ENCODE measurements around the gene PFKFB3.

Gene PFKFB3

GRCh38 chr10:6219494-6219836 lies 16.7 kb downstream of the PFKFB3 start:
- H3K9me2 ChIP-seq (ENCODE audit: low read depth, low read length), result no peaks in the 10 kb centered on the region
- no peaks in the 10 kb centered on the region for H3K27me3 ChIP-seq (ENCODE audit: insufficient read depth, low read length)
- no peaks in the 10 kb centered on the region for H4K20me1 ChIP-seq (ENCODE audit: insufficient read depth, low read length)
- H3K27ac ChIP-seq (ENCODE audit: low read depth, low read length, poor library complexity, severe bottlenecking), result no peak overlapping the region
- no peak overlapping the region for H3K9ac ChIP-seq (ENCODE audit: low read length)
- H3K36me3 ChIP-seq (ENCODE audit: insufficient read depth, low read length), result peaks cover 98% of the 10 kb centered on the region
- H3K4me2 ChIP-seq (ENCODE audit: low read length), result no peak overlapping the region
- H3K4me3 ChIP-seq (ENCODE audit: low read depth, low read length, poor library complexity, severe bottlenecking), result no peak overlapping the region
- TF ChIP-seq EZH2 (IDR thresholded peaks at IDR 0.05; ENCODE audit: borderline replicate concordance, low read length) (no peak), CTCF (IDR thresholded peaks at IDR 0.05; ENCODE audit: low read length) (no peak)
- no peaks in the 10 kb centered on the region for H3K79me2 ChIP-seq (ENCODE audit: insufficient read depth, low read length)
- H3F3A ChIP-seq (ENCODE audit: insufficient read depth, low read length), result no peaks in the 10 kb centered on the region
- H3K4me1 ChIP-seq (ENCODE audit: insufficient read depth, low read length, severe bottlenecking), result no peaks in the 10 kb centered on the region
- H3K9me3 ChIP-seq (ENCODE audit: low read length), result no peaks in the 10 kb centered on the region
- H2AFZ ChIP-seq (ENCODE audit: low read length), result no peak overlapping the region

GRCh38 chr10:6220418-6221191 lies 17.9 kb downstream of the PFKFB3 start:
- H3K4me1 ChIP-seq (ENCODE audit: insufficient read depth, low read length, severe bottlenecking), result no peaks in the 10 kb centered on the region
- H3K4me2 ChIP-seq (ENCODE audit: low read length), result no peak overlapping the region
- no peaks in the 10 kb centered on the region for H3K9me3 ChIP-seq (ENCODE audit: low read length)
- H3K9me2 ChIP-seq (ENCODE audit: low read depth, low read length), result no peaks in the 10 kb centered on the region
- H4K20me1 ChIP-seq (ENCODE audit: insufficient read depth, low read length), result no peaks in the 10 kb centered on the region
- no peaks in the 10 kb centered on the region for H3K27me3 ChIP-seq (ENCODE audit: insufficient read depth, low read length)
- H3K27ac ChIP-seq (ENCODE audit: low read depth, low read length, poor library complexity, severe bottlenecking), result no peak overlapping the region
- no peaks in the 10 kb centered on the region for H3F3A ChIP-seq (ENCODE audit: insufficient read depth, low read length)
- H3K79me2 ChIP-seq (ENCODE audit: insufficient read depth, low read length), result no peaks in the 10 kb centered on the region
- no peak overlapping the region for H3K4me3 ChIP-seq (ENCODE audit: low read depth, low read length, poor library complexity, severe bottlenecking)
- H3K36me3 ChIP-seq (ENCODE audit: insufficient read depth, low read length), result peaks cover 98% of the 10 kb centered on the region
- TF ChIP-seq CTCF (IDR thresholded peaks at IDR 0.05; ENCODE audit: low read length), result no peak
- TF ChIP-seq EZH2 (IDR thresholded peaks at IDR 0.05; ENCODE audit: borderline replicate concordance, low read length), result no peak
- no peak overlapping the region for H2AFZ ChIP-seq (ENCODE audit: low read length)
- no peak overlapping the region for H3K9ac ChIP-seq (ENCODE audit: low read length)

GRCh38 chr10:6221192-6221940 lies 18.6 kb downstream of the PFKFB3 start:
- Histone ChIP-seq H3K9me2 (ENCODE audit: low read depth, low read length) (no peaks in the 10 kb centered on the region), H3K36me3 (ENCODE audit: insufficient read depth, low read length) (peaks cover 98% of the 10 kb centered on the region), H3K4me2 (ENCODE audit: low read length) (no peak overlapping the region), H3K27me3 (ENCODE audit: insufficient read depth, low read length) (no peaks in the 10 kb centered on the region), H3K4me3 (ENCODE audit: low read depth, low read length, poor library complexity, severe bottlenecking) (no peak overlapping the region), H4K20me1 (ENCODE audit: insufficient read depth, low read length) (no peaks in the 10 kb centered on the region), H3K79me2 (ENCODE audit: insufficient read depth, low read length) (no peaks in the 10 kb centered on the region), H3K4me1 (ENCODE audit: insufficient read depth, low read length, severe bottlenecking) (no peaks in the 10 kb centered on the region), H2AFZ (ENCODE audit: low read length) (no peak overlapping the region), H3F3A (ENCODE audit: insufficient read depth, low read length) (no peaks in the 10 kb centered on the region), H3K9ac (ENCODE audit: low read length) (no peak overlapping the region), H3K9me3 (ENCODE audit: low read length) (no peaks in the 10 kb centered on the region), H3K27ac (ENCODE audit: low read depth, low read length, poor library complexity, severe bottlenecking) (no peak overlapping the region)
- TF ChIP-seq EZH2 (IDR thresholded peaks at IDR 0.05; ENCODE audit: borderline replicate concordance, low read length) (no peak), CTCF (IDR thresholded peaks at IDR 0.05; ENCODE audit: low read length) (no peak)
